ENCODE measurements around the gene CNN1.
"Not testable (repeated sequence)": the region's sequence is repeated elsewhere in the genome, so short reads cannot be mapped to it uniquely, and the experiment has no call there.

Gene CNN1

GRCh38 chr19:11534948-11535347, 3.7 kb upstream of the CNN1 start:
- DNase-seq = no peak

- peak; percentile 63 to 89 for DNase-seq
Measured at GRCh38 chr19:11535792-11536595, 2.7 kb upstream of the CNN1 start.

GRCh38 chr19:11539495-11540365, 1.1 kb downstream of the CNN1 start:
- no peak for DNase-seq

GRCh38 chr19:11540645-11541044, 2.0 kb downstream of the CNN1 start:
- DNase-seq = no peak

- DNase-seq = no peak
Measured at GRCh38 chr19:11541238-11541637, 2.6 kb downstream of the CNN1 start.

GRCh38 chr19:11547929-11548700, 9.5 kb downstream of the CNN1 start:
- no peak for DNase-seq

GRCh38 chr19:11549386-11549953, 10.8 kb downstream of the CNN1 start:
- DNase-seq = no peak

- no peak for DNase-seq
Measured at GRCh38 chr19:11550265-11550664, 11.6 kb downstream of the CNN1 start.

- no peak for DNase-seq
Measured at GRCh38 chr19:11551603-11552235, 13.1 kb downstream of the CNN1 start.

- no peak for DNase-seq
Measured at GRCh38 chr19:11552666-11553372, 14.2 kb downstream of the CNN1 start.

GRCh38 chr19:11554160-11554559, 15.5 kb downstream of the CNN1 start:
- DNase-seq = no peak

GRCh38 chr19:11555246-11555645, 16.6 kb downstream of the CNN1 start:
- no peak for DNase-seq

GRCh38 chr19:11556634-11557420, 18.2 kb downstream of the CNN1 start:
- DNase-seq = no peak

- peak; percentile 92 to 94 for DNase-seq
Measured at GRCh38 chr19:11558881-11559828, 20.5 kb downstream of the CNN1 start, which contains the start of gene ELOF1. TSS of gene ELOF1 (minus strand) at chr19:11559230. CDS start at chr19:11554347, 4,883 bp downstream.

- peak; percentile 59 to 66 for DNase-seq
Measured at GRCh38 chr19:11560404-11561051, 21.9 kb downstream of the CNN1 start.

- DNase-seq = no peak
Measured at GRCh38 chr19:11563532-11563931, 24.9 kb downstream of the CNN1 start.

GRCh38 chr19:11564082-11564807, 25.6 kb downstream of the CNN1 start:
- DNase-seq = not testable (repeated sequence)

GRCh38 chr19:11565649-11565980, 27.0 kb downstream of the CNN1 start:
- not testable (repeated sequence) for DNase-seq

Data from NCI-H1930 (cell line).